GM21723 (cell line): ENCODE measurements around the gene RPS6KB1.
"Not testable (repeated sequence)": the region's sequence is repeated elsewhere in the genome, so short reads cannot be mapped to it uniquely, and the experiment has no call there.

Experiments used
- ATAC-seq: cut with Tn5 transposase; IDR thresholded peaks from one replicate; pipeline ENCODE4 v1.9.1; 2021; ENCODE audit warnings: mild to moderate bottlenecking, moderate library complexity; ENCODE audit not compliant: unreplicated experiment

Gene RPS6KB1

GRCh38 chr17:59933317-59933716 is 40.4 kb downstream of the RPS6KB1 start:
- not testable (repeated sequence) for ATAC-seq

DNA sequence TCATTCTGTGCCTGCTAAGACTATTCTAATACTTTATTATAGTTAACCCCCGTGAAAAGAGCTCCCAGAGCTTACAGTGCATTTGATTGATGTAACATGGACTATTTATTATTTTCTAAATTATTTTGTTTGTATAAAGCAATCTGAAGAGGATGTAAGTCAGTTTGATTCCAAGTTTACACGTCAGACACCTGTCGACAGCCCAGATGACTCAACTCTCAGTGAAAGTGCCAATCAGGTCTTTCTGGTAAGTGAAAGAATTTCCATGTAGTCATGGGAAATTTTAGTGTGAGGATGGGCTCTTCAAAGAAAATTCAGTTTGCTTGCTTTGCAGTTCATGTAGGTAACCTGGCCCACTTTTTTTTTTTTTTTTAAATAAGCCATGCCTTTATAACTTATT is 47.8 kb downstream of the RPS6KB1 start:
- ATAC-seq: not testable (repeated sequence)

- ATAC-seq: no peak
These were observed 48.2 kb downstream of the RPS6KB1 start for GRCh38 chr17:59941131-59941530.

- ATAC-seq: not testable (repeated sequence)
These were observed 53.5 kb downstream of the RPS6KB1 start for GRCh38 chr17:59946433-59946832.

- ATAC-seq: not testable (repeated sequence)
These were observed 54.4 kb downstream of the RPS6KB1 start for GRCh38 chr17:59947310-59947709.

DNA sequence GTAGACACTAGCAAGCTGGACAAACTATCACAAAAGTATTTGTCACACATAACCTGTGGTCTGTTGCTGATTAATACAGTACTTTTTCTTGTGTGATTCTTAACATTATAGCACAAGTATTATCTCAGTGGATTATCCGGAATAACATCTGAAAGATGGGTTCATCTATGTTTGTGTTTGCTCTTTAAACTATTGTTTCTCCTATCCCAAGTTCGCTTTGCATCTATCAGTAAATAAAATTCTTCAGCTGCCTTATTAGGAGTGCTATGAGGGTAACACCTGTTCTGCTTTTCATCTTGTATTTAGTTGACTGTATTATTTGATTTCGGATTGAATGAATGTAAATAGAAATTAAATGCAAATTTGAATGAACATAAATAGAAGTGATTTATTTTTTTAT is 57.1 kb downstream of the RPS6KB1 start:
- ATAC-seq: no peak

DNA sequence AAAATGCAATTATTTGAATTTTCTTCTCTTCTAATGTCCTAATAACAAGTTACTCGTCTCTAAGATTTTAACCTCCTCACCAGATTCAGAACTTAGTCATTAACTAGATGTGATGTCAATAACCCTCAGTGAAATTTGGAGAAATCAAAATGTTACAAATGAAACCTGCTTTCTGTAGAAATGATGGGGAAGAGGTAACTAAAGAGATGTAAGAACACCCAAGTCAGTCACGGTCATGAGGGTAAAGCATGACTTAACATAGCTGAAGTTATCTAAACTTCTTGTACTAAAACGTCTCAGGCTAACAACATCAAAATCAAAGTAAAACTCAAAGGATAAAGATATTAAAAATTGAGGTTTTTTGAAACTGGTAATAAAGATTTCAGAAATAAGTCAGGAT is 61.9 kb downstream of the RPS6KB1 start:
- no peak for ATAC-seq

DNA sequence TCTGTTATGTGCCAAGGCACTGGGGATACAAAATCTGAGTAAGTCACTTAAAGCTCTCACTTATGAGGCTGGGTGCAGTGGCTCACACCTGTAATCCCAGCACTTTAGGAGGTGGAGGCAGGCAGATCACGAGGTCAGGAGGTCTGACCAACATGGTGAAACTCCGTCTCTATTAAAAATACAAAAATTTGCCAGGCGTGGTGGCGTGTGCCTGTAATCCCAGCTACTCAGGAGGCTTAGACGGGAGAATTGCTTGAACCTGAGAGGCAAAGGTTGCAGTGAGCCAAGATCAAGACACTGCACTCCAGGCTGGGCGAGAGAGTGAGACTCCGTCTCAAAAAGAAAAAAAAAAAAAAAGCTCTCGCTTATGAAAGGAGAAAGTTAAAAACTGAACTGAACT is 66.7 kb downstream of the RPS6KB1 start:
- not testable (repeated sequence) for ATAC-seq

DNA sequence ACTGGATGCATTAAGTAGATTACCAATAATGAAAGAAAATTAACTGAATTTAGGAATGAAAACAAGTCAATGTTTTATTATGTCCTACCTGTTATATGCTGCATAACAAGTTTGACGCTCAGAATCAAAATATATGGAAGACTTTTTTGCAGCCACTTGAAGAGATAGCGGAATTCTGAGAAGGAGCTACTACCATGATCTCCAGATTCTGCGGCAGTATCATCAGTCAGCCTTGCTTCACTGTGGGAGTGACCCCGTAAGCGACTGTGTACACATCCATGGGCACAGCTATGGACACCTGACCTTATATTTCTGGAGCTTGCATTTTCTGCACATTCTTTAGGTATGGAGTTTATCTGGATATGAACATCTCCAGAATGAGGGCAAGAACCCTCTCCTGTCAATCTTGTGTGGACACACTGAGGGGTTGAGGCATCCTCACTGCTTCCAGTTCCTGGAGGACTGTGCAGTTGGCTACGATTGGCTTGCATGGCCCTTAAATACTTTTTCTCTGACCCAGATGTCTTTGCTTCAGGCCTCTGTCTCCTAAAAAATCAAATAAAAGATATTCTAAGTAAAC is 69.9 kb downstream of the RPS6KB1 start:
- no peak for ATAC-seq

- peak; percentile 61 for ATAC-seq
These were observed 71.0 kb downstream of the RPS6KB1 start for GRCh38 chr17:59963738-59964481.

GRCh38 chr17:59964482-59965328 is 71.8 kb downstream of the RPS6KB1 start, which contains the start of gene RNFT1:
Gene RNFT1, minus strand, starts transcription at chr17:59964740. Its CDS starts 77 bp downstream, at chr17:59964663.
- ATAC-seq: peak; percentile 77

DNA sequence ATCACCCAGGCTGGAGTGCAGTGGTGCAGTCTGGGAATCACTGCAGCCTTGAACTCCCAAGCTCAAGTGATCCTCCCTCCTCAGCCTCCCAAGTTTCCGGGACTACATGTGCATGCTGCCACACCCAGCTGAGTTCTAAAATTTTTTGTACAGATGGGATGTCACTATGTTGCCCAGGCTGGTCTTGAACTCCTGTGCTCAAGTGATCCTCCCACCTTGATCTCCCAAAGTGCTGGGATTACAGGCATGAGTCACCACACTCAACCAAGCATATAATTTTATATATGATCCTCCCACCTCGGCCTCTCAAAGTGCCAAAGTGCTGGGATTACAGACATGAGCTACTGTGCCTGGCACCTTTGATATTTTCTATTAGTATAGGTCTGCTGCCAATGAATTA is 78.8 kb downstream of the RPS6KB1 start:
- ATAC-seq: not testable (repeated sequence)

GRCh38 chr17:59972778-59973177 is 79.9 kb downstream of the RPS6KB1 start:
- no peak for ATAC-seq

DNA sequence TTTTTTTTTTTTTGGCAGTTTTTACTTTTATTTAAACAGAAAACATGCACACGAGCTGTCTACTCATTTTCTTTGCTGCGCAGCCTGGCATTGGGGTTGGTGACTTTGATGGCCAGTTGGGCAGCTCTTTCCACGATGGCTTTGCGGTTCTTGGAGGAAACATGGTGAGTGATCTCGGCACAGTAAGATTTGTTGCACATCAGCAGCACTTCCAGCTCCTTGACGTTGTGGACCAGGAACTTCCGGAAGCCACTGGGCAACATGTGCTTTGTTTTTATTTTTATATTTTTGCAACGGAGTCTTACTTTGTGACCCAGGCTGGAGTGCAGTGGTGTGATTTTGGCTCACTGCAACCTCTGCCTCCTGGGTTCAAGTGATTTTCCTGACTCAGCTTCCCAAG is 80.6 kb downstream of the RPS6KB1 start:
- not testable (repeated sequence) for ATAC-seq

GRCh38 chr17:59975166-59975565 is 82.2 kb downstream of the RPS6KB1 start:
- not testable (repeated sequence) for ATAC-seq

DNA sequence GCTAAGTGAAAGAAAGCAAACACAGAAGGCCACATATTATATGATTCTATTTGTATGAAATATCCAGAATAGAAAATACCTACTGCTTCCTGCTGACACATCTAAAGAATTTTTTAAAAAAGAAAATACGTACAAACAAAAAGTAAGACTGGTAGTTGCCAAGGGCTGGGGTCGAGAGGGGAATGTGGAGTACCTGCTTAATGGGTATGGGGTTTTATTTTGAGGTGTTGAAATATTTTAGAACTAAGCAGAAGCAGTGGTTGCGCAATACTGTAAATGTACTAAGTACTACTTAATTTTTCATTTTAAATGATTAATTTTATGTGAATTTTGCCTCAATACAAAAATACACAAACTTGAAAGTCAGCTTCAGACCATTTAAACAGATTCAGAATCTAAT is 103.7 kb downstream of the RPS6KB1 start:
- ATAC-seq: not testable (repeated sequence)
